Mesenchymal stem cell (in vitro differentiated cells and primary cell): ENCODE data around the gene PRKCA.

Experiments used
- DNase-seq: peaks from one replicate; pipeline ENCODE4 v3.0.0-alpha.2; 2013
- H2AFZ ChIP-seq: one replicate; pipeline ENCODE4 v1.6.1; 2013; ENCODE audit warnings: low read depth, mild to moderate bottlenecking, control low read depth, inconsistent platforms, low read length, moderate library complexity
- H2AK5ac ChIP-seq: 2 replicates; pipeline ENCODE4 v1.6.1; 2013; ENCODE audit warnings: low read length, moderate library complexity, mild to moderate bottlenecking, inconsistent platforms; ENCODE audit not compliant: severe bottlenecking
- H2BK120ac ChIP-seq: one replicate; pipeline ENCODE4 v1.6.1; 2013; ENCODE audit warnings: low read depth, mild to moderate bottlenecking, inconsistent platforms, low read length, moderate library complexity
- H2BK12ac ChIP-seq, 2 experiments: one replicate each; pipeline ENCODE4 v1.6.1; 2013; ENCODE audit warnings: inconsistent platforms in 2 of 2, low read length in 2 of 2, mild to moderate bottlenecking in 2 of 2, moderate library complexity in 2 of 2, control low read depth in 1 of 2
- H2BK15ac ChIP-seq: one replicate; pipeline ENCODE4 v1.6.1; 2013; ENCODE audit warnings: mild to moderate bottlenecking, low read depth, inconsistent platforms; ENCODE audit not compliant: poor library complexity, severe bottlenecking
- H2BK5ac ChIP-seq: 2 replicates; pipeline ENCODE4 v1.6.1; 2013; ENCODE audit warnings: low read depth, mild to moderate bottlenecking, low read length, control low read depth, inconsistent platforms; ENCODE audit not compliant: poor library complexity, severe bottlenecking
- H3K14ac ChIP-seq, 2 experiments: one replicate each; pipeline ENCODE4 v1.6.1; 2013; ENCODE audit warnings: inconsistent platforms in 2 of 2, low read length in 2 of 2, control low read depth in 1 of 2, mild to moderate bottlenecking in 1 of 2, moderate library complexity in 1 of 2
- H3K18ac ChIP-seq, 2 experiments: one replicate each; pipeline ENCODE4 v1.6.1; 2013; ENCODE audit warnings: inconsistent platforms in 2 of 2, low read length in 2 of 2, control low read depth in 1 of 2, low read depth in 1 of 2, mild to moderate bottlenecking in 1 of 2
- H3K23ac ChIP-seq, 2 experiments: one replicate each; pipeline ENCODE4 v1.6.1; 2013; ENCODE audit warnings: inconsistent platforms in 2 of 2, low read length in 2 of 2, mild to moderate bottlenecking in 2 of 2, moderate library complexity in 2 of 2, control low read depth in 1 of 2
- H3K27ac ChIP-seq: 2 replicates; pipeline ENCODE4 v1.5.1; 2013; ENCODE audit warnings: mild to moderate bottlenecking, moderate library complexity, low read length, control low read depth, inconsistent platforms; ENCODE audit not compliant: poor library complexity, severe bottlenecking
- H3K27me3 ChIP-seq, 2 experiments: 2 replicates each; pipeline versions ENCODE4 v1.6.1 to v1.7.0; 2013; ENCODE audit warnings: low read length in 2 of 2, mild to moderate bottlenecking in 2 of 2, moderate library complexity in 2 of 2, control low read depth in 1 of 2, inconsistent platforms in 1 of 2; ENCODE audit not compliant: control insufficient read depth in 1 of 2, insufficient read depth in 1 of 2
- H3K36me3 ChIP-seq, 2 experiments: 2 replicates each; pipeline versions ENCODE4 v1.6.1 to v1.7.0; 2013; ENCODE audit warnings: low read length in 2 of 2, control low read depth in 1 of 2, inconsistent platforms in 1 of 2, low read depth in 1 of 2, mild to moderate bottlenecking in 1 of 2; ENCODE audit not compliant: insufficient read depth in 2 of 2, control insufficient read depth in 1 of 2
- H3K4ac ChIP-seq, 2 experiments: one replicate each; pipeline ENCODE4 v1.6.1; 2013; ENCODE audit warnings: inconsistent platforms in 2 of 2, low read length in 2 of 2, mild to moderate bottlenecking in 2 of 2, moderate library complexity in 2 of 2, control low read depth in 1 of 2, low read depth in 1 of 2
- H3K4me1 ChIP-seq: 2 replicates; pipeline ENCODE4 v1.6.1; 2013; ENCODE audit warnings: low read depth, low read length, control low read depth; ENCODE audit not compliant: control insufficient read depth, insufficient read depth
- H3K4me2 ChIP-seq: 2 replicates; pipeline ENCODE4 v1.6.1; 2013; ENCODE audit warnings: low read length, mild to moderate bottlenecking, inconsistent platforms; ENCODE audit not compliant: poor library complexity, severe bottlenecking
- H3K4me3 ChIP-seq, 2 experiments: 2 replicates each; pipeline versions ENCODE4 v1.5.1 to v1.7.0; 2013; ENCODE audit warnings: low read length in 2 of 2, mild to moderate bottlenecking in 2 of 2, control low read depth in 1 of 2, low read depth in 1 of 2; ENCODE audit not compliant: insufficient read depth in 1 of 2
- H3K79me1 ChIP-seq: replicated peaks from 2 replicates; pipeline ENCODE4 v1.6.1; 2013; ENCODE audit warnings: mild to moderate bottlenecking, control low read depth, low read length, inconsistent platforms; ENCODE audit not compliant: poor library complexity, severe bottlenecking
- H3K9ac ChIP-seq: 2 replicates; pipeline ENCODE4 v1.7.0; 2013; ENCODE audit warnings: mild to moderate bottlenecking, low read length, moderate library complexity
- H3K9me3 ChIP-seq: 2 replicates; pipeline ENCODE4 v1.7.0; 2013; ENCODE audit warnings: mild to moderate bottlenecking, low read length; ENCODE audit not compliant: control insufficient read depth
- H4K8ac ChIP-seq: one replicate; pipeline ENCODE4 v1.6.1; 2013; ENCODE audit warnings: inconsistent platforms, mild to moderate bottlenecking, low read length, moderate library complexity
- H4K91ac ChIP-seq: one replicate; pipeline ENCODE4 v1.6.1; 2013; ENCODE audit warnings: mild to moderate bottlenecking, low read length, inconsistent platforms
- WGBS: methylation state at CpG from one replicate; pipeline ENCODE4 v1.1.7; 2013; ENCODE audit warnings: mixed read lengths; 5-methylcytosine and 5-hydroxymethylcytosine counted together

The PRKCA gene

GRCh38 chr17:66713533-66714042 is 411.2 kb downstream of the PRKCA start:
- Histone ChIP-seq H3K4me1 (peaks cover 30% of the 10 kb centered on the region), H3K4me3 (no peak overlapping the region), H3K9me3 (no peaks in the 10 kb centered on the region), H2BK5ac (no peak overlapping the region), H3K4me2 (no peak overlapping the region), H3K4ac (no peak overlapping the region), H2AFZ (no peak overlapping the region), H3K79me1 (peaks cover 6% of the 10 kb centered on the region), H3K9ac (no peak overlapping the region), H3K18ac (no peak overlapping the region), H4K8ac (no peak overlapping the region), H2BK15ac (no peak overlapping the region), H3K14ac (no peak overlapping the region), H2BK12ac (no peak overlapping the region), H3K27ac (peak overlapping the region; percentile 16), H3K36me3 (peaks cover 0 to 13% of the 10 kb centered on the region in 2 experiments), H4K91ac (no peak overlapping the region), H2AK5ac (no peak overlapping the region), H3K23ac (no peak overlapping the region), H3K27me3 (no peaks in the 10 kb centered on the region), H2BK120ac (no peak overlapping the region)
- no peak for DNase-seq
- WGBS: 93% methylated on average over 6 of the region's 6 CpGs

- Histone ChIP-seq H3K9ac (no peak overlapping the region), H3K9me3 (no peaks in the 10 kb centered on the region), H3K27ac (peak overlapping the region; percentile 6), H2BK120ac (no peak overlapping the region), H2BK5ac (no peak overlapping the region), H4K91ac (no peak overlapping the region), H3K4me3 (no peak overlapping the region), H3K36me3 (peaks cover 0 to 13% of the 10 kb centered on the region in 2 experiments), H2AFZ (no peak overlapping the region), H3K23ac (no peak overlapping the region), H3K4ac (no peak overlapping the region), H3K27me3 (no peaks in the 10 kb centered on the region), H3K4me1 (peaks cover 30% of the 10 kb centered on the region), H2BK15ac (no peak overlapping the region), H2BK12ac (no peak overlapping the region), H4K8ac (no peak overlapping the region), H2AK5ac (peak overlapping the region; percentile 17), H3K4me2 (no peak overlapping the region), H3K18ac (no peak overlapping the region), H3K79me1 (peaks cover 6% of the 10 kb centered on the region), H3K14ac (no peak overlapping the region)
- WGBS: 91% methylated on average over 16 of the region's 17 CpGs
- no peak for DNase-seq
Measured at GRCh38 chr17:66714046-66715023, 411.9 kb downstream of the PRKCA start.

- Histone ChIP-seq H3K36me3 (peaks cover 0 to 11% of the 10 kb centered on the region in 2 experiments), H3K9ac (no peak overlapping the region)
- WGBS: 53% methylated on average over 11 of the region's 11 CpGs
Measured at GRCh38 chr17:66715076-66715675, 412.8 kb downstream of the PRKCA start.

GRCh38 chr17:66715745-66716156 is 413.3 kb downstream of the PRKCA start:
- Histone ChIP-seq H2BK5ac (no peak overlapping the region), H3K27me3 (no peaks in the 10 kb centered on the region), H3K14ac (no peak overlapping the region), H3K9ac (peak overlapping the region; percentile 19), H3K27ac (no peak overlapping the region), H3K4me1 (peaks cover 31% of the 10 kb centered on the region), H3K4me3 (no peak overlapping the region), H4K8ac (no peak overlapping the region), H4K91ac (no peak overlapping the region), H3K79me1 (peaks cover 8% of the 10 kb centered on the region), H3K9me3 (no peaks in the 10 kb centered on the region), H2AK5ac (no peak overlapping the region), H3K4me2 (no peak overlapping the region), H2BK15ac (no peak overlapping the region), H2AFZ (no peak overlapping the region), H3K36me3 (peaks cover 0 to 8% of the 10 kb centered on the region in 2 experiments), H2BK120ac (no peak overlapping the region), H2BK12ac (no peak overlapping the region), H3K23ac (no peak overlapping the region), H3K18ac (no peak overlapping the region), H3K4ac (no peak overlapping the region)
- WGBS: 15% methylated on average over 2 of the region's 3 CpGs
- DNase-seq: peak; percentile 71

More at GRCh38 chr17:66715076-66715675, 412.8 kb downstream of the PRKCA start:
- Histone ChIP-seq H2AFZ (no peak overlapping the region), H3K9me3 (no peaks in the 10 kb centered on the region), H4K91ac (no peak overlapping the region), H3K79me1 (peaks cover 8% of the 10 kb centered on the region), H2AK5ac (no peak overlapping the region), H3K18ac (no peak overlapping the region), H3K4ac (no peak overlapping the region), H2BK12ac (no peak overlapping the region), H3K27ac (no peak overlapping the region), H2BK120ac (no peak overlapping the region), H3K4me1 (peaks cover 31% of the 10 kb centered on the region), H4K8ac (no peak overlapping the region), H3K4me3 (no peak overlapping the region), H3K27me3 (no peaks in the 10 kb centered on the region), H3K14ac (no peak overlapping the region), H2BK5ac (no peak overlapping the region), H3K4me2 (no peak overlapping the region), H2BK15ac (no peak overlapping the region), H3K23ac (no peak overlapping the region)
- no peak for DNase-seq
